SU-DHL-6 (cell line): ENCODE results near the gene RENBP.

Experiments used
- EZH2phosphoT487 ChIP-seq: fragments of 200-600 bp; sonication (generic), shearing (Covaris generic); conservative IDR thresholded peaks from 2 replicates; pipeline ENCODE4 v1.6.1; 2018; ENCODE audit warnings: mild to moderate bottlenecking, antibody characterized with exemption, low read length, moderate library complexity, mixed read lengths
- TF ChIP-seq, protein P1 (sequence below): fragments of 200-600 bp; sonication (generic); IDR thresholded peaks from one replicate; pipeline ENCODE4 v1.5.1; 2017; ENCODE audit warnings: antibody characterized with exemption, mild to moderate bottlenecking, low read length, moderate library complexity; ENCODE audit not compliant: insufficient read depth, poor library complexity, severe bottlenecking

DNA sequence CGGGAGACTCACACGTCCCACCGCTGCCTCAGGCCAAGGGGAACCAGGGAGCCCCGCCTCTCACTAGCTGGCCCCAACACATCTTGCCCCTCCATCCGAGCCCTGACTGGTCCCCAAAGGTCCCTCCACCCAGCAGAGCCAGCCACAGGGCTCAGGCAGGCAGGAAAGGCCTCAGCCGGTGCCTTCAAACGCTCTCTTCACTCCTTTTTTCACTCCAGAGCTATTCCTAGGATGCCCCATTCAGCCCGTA is 16.8 kb downstream of the RENBP start:
- TF ChIP-seq, protein P1, sequence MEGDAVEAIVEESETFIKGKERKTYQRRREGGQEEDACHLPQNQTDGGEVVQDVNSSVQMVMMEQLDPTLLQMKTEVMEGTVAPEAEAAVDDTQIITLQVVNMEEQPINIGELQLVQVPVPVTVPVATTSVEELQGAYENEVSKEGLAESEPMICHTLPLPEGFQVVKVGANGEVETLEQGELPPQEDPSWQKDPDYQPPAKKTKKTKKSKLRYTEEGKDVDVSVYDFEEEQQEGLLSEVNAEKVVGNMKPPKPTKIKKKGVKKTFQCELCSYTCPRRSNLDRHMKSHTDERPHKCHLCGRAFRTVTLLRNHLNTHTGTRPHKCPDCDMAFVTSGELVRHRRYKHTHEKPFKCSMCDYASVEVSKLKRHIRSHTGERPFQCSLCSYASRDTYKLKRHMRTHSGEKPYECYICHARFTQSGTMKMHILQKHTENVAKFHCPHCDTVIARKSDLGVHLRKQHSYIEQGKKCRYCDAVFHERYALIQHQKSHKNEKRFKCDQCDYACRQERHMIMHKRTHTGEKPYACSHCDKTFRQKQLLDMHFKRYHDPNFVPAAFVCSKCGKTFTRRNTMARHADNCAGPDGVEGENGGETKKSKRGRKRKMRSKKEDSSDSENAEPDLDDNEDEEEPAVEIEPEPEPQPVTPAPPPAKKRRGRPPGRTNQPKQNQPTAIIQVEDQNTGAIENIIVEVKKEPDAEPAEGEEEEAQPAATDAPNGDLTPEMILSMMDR, result no peak
- no peak for TF ChIP-seq EZH2phosphoT487
